ENCODE results near the gene CHCHD3.

Gene CHCHD3

GRCh38 chr7:133071506-133071905, 10.4 kb downstream of the CHCHD3 start:
- Histone ChIP-seq H3K36me3 (ENCODE audit: control insufficient read depth, insufficient read depth, low read length) (no peaks in the 10 kb centered on the region), H3K9ac (ENCODE audit: low read length) (no peak overlapping the region), H3K9me3 (ENCODE audit: control insufficient read depth, low read length) (no peaks in the 10 kb centered on the region), H3K27me3 (ENCODE audit: control insufficient read depth, insufficient read depth, low read length) (no peaks in the 10 kb centered on the region), H3K4me1 (ENCODE audit: control insufficient read depth, insufficient read depth, low read length) (no peaks in the 10 kb centered on the region), H3K4me3 (ENCODE audit: low read length) (no peak overlapping the region)

- Histone ChIP-seq H3K4me3 (ENCODE audit: low read length) (no peak overlapping the region), H3K9ac (ENCODE audit: low read length) (no peak overlapping the region), H3K9me3 (ENCODE audit: control insufficient read depth, low read length) (no peaks in the 10 kb centered on the region), H3K4me1 (ENCODE audit: control insufficient read depth, insufficient read depth, low read length) (no peaks in the 10 kb centered on the region), H3K27me3 (ENCODE audit: control insufficient read depth, insufficient read depth, low read length) (no peaks in the 10 kb centered on the region), H3K36me3 (ENCODE audit: control insufficient read depth, insufficient read depth, low read length) (no peaks in the 10 kb centered on the region)
Observed at GRCh38 chr7:133070562-133070961, 11.3 kb downstream of the CHCHD3 start.

GRCh38 chr7:133065301-133065700, 16.6 kb downstream of the CHCHD3 start:
- H3K36me3 ChIP-seq (ENCODE audit: control insufficient read depth, insufficient read depth, low read length), result no peaks in the 10 kb centered on the region
- no peak overlapping the region for H3K9ac ChIP-seq (ENCODE audit: low read length)
- H3K4me3 ChIP-seq (ENCODE audit: low read length), result no peak overlapping the region
- H3K9me3 ChIP-seq (ENCODE audit: control insufficient read depth, low read length), result no peaks in the 10 kb centered on the region
- no peaks in the 10 kb centered on the region for H3K4me1 ChIP-seq (ENCODE audit: control insufficient read depth, insufficient read depth, low read length)
- H3K27me3 ChIP-seq (ENCODE audit: control insufficient read depth, insufficient read depth, low read length), result no peaks in the 10 kb centered on the region

GRCh38 chr7:133064082-133064820, 17.6 kb downstream of the CHCHD3 start:
- Histone ChIP-seq H3K4me1 (ENCODE audit: control insufficient read depth, insufficient read depth, low read length) (no peaks in the 10 kb centered on the region), H3K27me3 (ENCODE audit: control insufficient read depth, insufficient read depth, low read length) (no peaks in the 10 kb centered on the region), H3K36me3 (ENCODE audit: control insufficient read depth, insufficient read depth, low read length) (no peaks in the 10 kb centered on the region)

GRCh38 chr7:133061792-133062191, 20.1 kb downstream of the CHCHD3 start:
- Histone ChIP-seq H3K27me3 (ENCODE audit: control insufficient read depth, insufficient read depth, low read length) (no peaks in the 10 kb centered on the region), H3K4me3 (ENCODE audit: low read length) (no peak overlapping the region), H3K9ac (ENCODE audit: low read length) (no peak overlapping the region), H3K36me3 (ENCODE audit: control insufficient read depth, insufficient read depth, low read length) (no peaks in the 10 kb centered on the region), H3K4me1 (ENCODE audit: control insufficient read depth, insufficient read depth, low read length) (no peaks in the 10 kb centered on the region), H3K9me3 (ENCODE audit: control insufficient read depth, low read length) (no peaks in the 10 kb centered on the region)

More at GRCh38 chr7:133064082-133064820, 17.6 kb downstream of the CHCHD3 start:
- Histone ChIP-seq H3K9ac (ENCODE audit: low read length) (no peak overlapping the region), H3K4me3 (ENCODE audit: low read length) (no peak overlapping the region), H3K9me3 (ENCODE audit: control insufficient read depth, low read length) (no peaks in the 10 kb centered on the region)

- Histone ChIP-seq H3K27me3 (ENCODE audit: control insufficient read depth, insufficient read depth, low read length) (no peaks in the 10 kb centered on the region), H3K4me3 (ENCODE audit: low read length) (no peak overlapping the region), H3K36me3 (ENCODE audit: control insufficient read depth, insufficient read depth, low read length) (no peaks in the 10 kb centered on the region), H3K4me1 (ENCODE audit: control insufficient read depth, insufficient read depth, low read length) (no peaks in the 10 kb centered on the region), H3K9me3 (ENCODE audit: control insufficient read depth, low read length) (no peaks in the 10 kb centered on the region), H3K9ac (ENCODE audit: low read length) (no peak overlapping the region)
Observed at GRCh38 chr7:133061357-133061756, 20.5 kb downstream of the CHCHD3 start.

GRCh38 chr7:133060004-133060403, 21.9 kb downstream of the CHCHD3 start:
- H3K4me1 ChIP-seq (ENCODE audit: control insufficient read depth, insufficient read depth, low read length), result no peaks in the 10 kb centered on the region
- H3K36me3 ChIP-seq (ENCODE audit: control insufficient read depth, insufficient read depth, low read length), result no peaks in the 10 kb centered on the region
- no peaks in the 10 kb centered on the region for H3K27me3 ChIP-seq (ENCODE audit: control insufficient read depth, insufficient read depth, low read length)
- no peak overlapping the region for H3K4me3 ChIP-seq (ENCODE audit: low read length)
- no peaks in the 10 kb centered on the region for H3K9me3 ChIP-seq (ENCODE audit: control insufficient read depth, low read length)
- H3K9ac ChIP-seq (ENCODE audit: low read length), result no peak overlapping the region

GRCh38 chr7:133059263-133059662, 22.6 kb downstream of the CHCHD3 start:
- Histone ChIP-seq H3K9ac (ENCODE audit: low read length) (no peak overlapping the region), H3K4me1 (ENCODE audit: control insufficient read depth, insufficient read depth, low read length) (no peaks in the 10 kb centered on the region), H3K27me3 (ENCODE audit: control insufficient read depth, insufficient read depth, low read length) (no peaks in the 10 kb centered on the region), H3K36me3 (ENCODE audit: control insufficient read depth, insufficient read depth, low read length) (no peaks in the 10 kb centered on the region), H3K9me3 (ENCODE audit: control insufficient read depth, low read length) (no peaks in the 10 kb centered on the region), H3K4me3 (ENCODE audit: low read length) (no peak overlapping the region)

GRCh38 chr7:133056370-133057238, 25.3 kb downstream of the CHCHD3 start:
- no peaks in the 10 kb centered on the region for H3K27me3 ChIP-seq (ENCODE audit: control insufficient read depth, insufficient read depth, low read length)
- no peaks in the 10 kb centered on the region for H3K4me1 ChIP-seq (ENCODE audit: control insufficient read depth, insufficient read depth, low read length)
- no peak overlapping the region for H3K9ac ChIP-seq (ENCODE audit: low read length)
- H3K4me3 ChIP-seq (ENCODE audit: low read length), result no peak overlapping the region
- H3K9me3 ChIP-seq (ENCODE audit: control insufficient read depth, low read length), result no peaks in the 10 kb centered on the region
- no peaks in the 10 kb centered on the region for H3K36me3 ChIP-seq (ENCODE audit: control insufficient read depth, insufficient read depth, low read length)

GRCh38 chr7:133054162-133054840, 27.6 kb downstream of the CHCHD3 start:
- Histone ChIP-seq H3K36me3 (ENCODE audit: control insufficient read depth, insufficient read depth, low read length) (no peaks in the 10 kb centered on the region), H3K9ac (ENCODE audit: low read length) (no peak overlapping the region), H3K4me1 (ENCODE audit: control insufficient read depth, insufficient read depth, low read length) (peaks cover 6% of the 10 kb centered on the region), H3K4me3 (ENCODE audit: low read length) (no peak overlapping the region), H3K9me3 (ENCODE audit: control insufficient read depth, low read length) (no peaks in the 10 kb centered on the region), H3K27me3 (ENCODE audit: control insufficient read depth, insufficient read depth, low read length) (no peaks in the 10 kb centered on the region)

- Histone ChIP-seq H3K36me3 (ENCODE audit: control insufficient read depth, insufficient read depth, low read length) (no peaks in the 10 kb centered on the region), H3K4me3 (ENCODE audit: low read length) (no peak overlapping the region), H3K9ac (ENCODE audit: low read length) (no peak overlapping the region), H3K4me1 (ENCODE audit: control insufficient read depth, insufficient read depth, low read length) (peaks cover 6% of the 10 kb centered on the region), H3K9me3 (ENCODE audit: control insufficient read depth, low read length) (no peaks in the 10 kb centered on the region), H3K27me3 (ENCODE audit: control insufficient read depth, insufficient read depth, low read length) (no peaks in the 10 kb centered on the region)
Observed at GRCh38 chr7:133053321-133053891, 28.5 kb downstream of the CHCHD3 start.

Measured in mucosa of stomach (tissue), 1 donor.